HEK293 (cell line): Measurements from ENCODE around the gene MRPL44.

Experiments
- CTCF ChIA-PET: fragments of 350-600 bp; formaldehyde crosslinking; extraction: SDS; loops from one replicate; lab custom pipeline; 2021; ENCODE audit warnings: antibody characterized with exemption; lab: Yijun Ruan, JAX
- POLR2A ChIA-PET: fragments of 300-600 bp; formaldehyde crosslinking; extraction: SDS; loops from one replicate; lab custom pipeline; 2020; ENCODE audit warnings: antibody characterized with exemption, inconsistent platforms; lab: Yijun Ruan, JAX
- H3K27ac ChIP-seq: fragments of 200-500 bp; sonication (Bioruptor generic); 2 replicates; pipeline ENCODE4 v1.5.1; 2014; ENCODE audit warnings: low read depth, low read length, control low read depth, inconsistent platforms; ENCODE audit errors: extremely low read depth
- H3K36me3 ChIP-seq, 2 experiments: fragments of 200-500 bp in 1 of 2; sonication (Bioruptor generic) in 1 of 2; 1 replicate in 1 of 2; 2 replicates in 1 of 2; pipeline ENCODE4 v1.5.1; 2014 to 2017; ENCODE audit warnings: inconsistent platforms in 2 of 2, low read length in 2 of 2; ENCODE audit not compliant: control insufficient read depth in 2 of 2, insufficient read depth in 1 of 2
- H3K4me1 ChIP-seq: fragments of 200-500 bp; sonication (Bioruptor generic); 2 replicates; pipeline ENCODE4 v1.5.1; 2014; ENCODE audit warnings: mild to moderate bottlenecking, low read length, inconsistent platforms; ENCODE audit not compliant: control insufficient read depth, insufficient read depth
- H3K4me3 ChIP-seq: 2 replicates; pipeline ENCODE4 v1.5.1; 2011; ENCODE audit warnings: low read depth, mild to moderate bottlenecking, control low read depth, low read length, moderate library complexity
- H3K9me3 ChIP-seq: fragments of 200-500 bp; sonication (Bioruptor generic); 2 replicates; pipeline ENCODE4 v1.5.1; 2014; ENCODE audit warnings: low read depth, low read length, inconsistent platforms; ENCODE audit not compliant: control insufficient read depth, insufficient read depth
- GLIS2 ChIP-seq: fragments of 450-650 bp; formaldehyde crosslinking; IDR thresholded peaks from 2 replicates; pipeline ENCODE4 v1.5.1; 2016; ENCODE audit warnings: missing biosample characterization, missing genetic modification characterization
- IKZF3 ChIP-seq: fragments of 450-650 bp; IDR thresholded peaks from 2 replicates; pipeline ENCODE4 v1.5.0; 2018; ENCODE audit warnings: missing biosample characterization, mild to moderate bottlenecking, missing genetic modification characterization, moderate library complexity
- KLF16 ChIP-seq: fragments of 450-650 bp; formaldehyde crosslinking; IDR thresholded peaks from 2 replicates; pipeline ENCODE4 v1.5.1; 2017; ENCODE audit warnings: missing biosample characterization, missing genetic modification characterization
- OVOL3 ChIP-seq: fragments of 450-650 bp; formaldehyde crosslinking; IDR thresholded peaks from 2 replicates; pipeline ENCODE4 v1.5.1; 2016; ENCODE audit warnings: missing biosample characterization, missing genetic modification characterization
- SP7 ChIP-seq: fragments of 450-650 bp; formaldehyde crosslinking; IDR thresholded peaks from 2 replicates; pipeline ENCODE4 v1.5.1; 2016; ENCODE audit warnings: missing biosample characterization, missing genetic modification characterization
- ZBTB7A ChIP-seq: fragments of 450-650 bp; formaldehyde crosslinking; IDR thresholded peaks from 2 replicates; pipeline ENCODE4 v1.5.1; 2016; ENCODE audit warnings: low read depth, missing biosample characterization, missing genetic modification characterization
- ZFP37 ChIP-seq: fragments of 450-650 bp; formaldehyde crosslinking; IDR thresholded peaks from 2 replicates; pipeline ENCODE4 v1.5.1; 2016; ENCODE audit warnings: missing biosample characterization, missing genetic modification characterization
- ZNF112 ChIP-seq: fragments of 450-650 bp; formaldehyde crosslinking; IDR thresholded peaks from 2 replicates; pipeline ENCODE4 v1.5.0; 2017; ENCODE audit warnings: missing biosample characterization, missing genetic modification characterization
- ZNF132 ChIP-seq: fragments of 450-650 bp; formaldehyde crosslinking; IDR thresholded peaks from 2 replicates; pipeline ENCODE4 v1.5.1; 2017; ENCODE audit warnings: missing biosample characterization, missing genetic modification characterization, borderline replicate concordance
- ZNF169 ChIP-seq: fragments of 450-650 bp; formaldehyde crosslinking; IDR thresholded peaks from 2 replicates; pipeline ENCODE4 v1.5.1; 2016; ENCODE audit warnings: missing biosample characterization, missing genetic modification characterization
- ZNF19 ChIP-seq: fragments of 450-650 bp; formaldehyde crosslinking; IDR thresholded peaks from 2 replicates; pipeline ENCODE4; 2016; ENCODE audit warnings: missing biosample characterization, missing genetic modification characterization, low read depth
- ZNF26 ChIP-seq: fragments of 450-650 bp; formaldehyde crosslinking; IDR thresholded peaks from 2 replicates; pipeline ENCODE4 v1.5.1; 2016; ENCODE audit warnings: missing biosample characterization, missing genetic modification characterization
- ZNF350 ChIP-seq: fragments of 450-650 bp; formaldehyde crosslinking; IDR thresholded peaks from 2 replicates; pipeline ENCODE4 v1.5.0; 2017; ENCODE audit warnings: missing biosample characterization, mild to moderate bottlenecking, missing genetic modification characterization
- ZNF473 ChIP-seq: fragments of 450-650 bp; formaldehyde crosslinking; IDR thresholded peaks from 2 replicates; pipeline ENCODE4 v1.5.1; 2017; ENCODE audit warnings: missing biosample characterization, missing genetic modification characterization
- ZNF571 ChIP-seq: fragments of 450-650 bp; formaldehyde crosslinking; IDR thresholded peaks from 2 replicates; pipeline ENCODE4 v1.5.0; 2017; ENCODE audit warnings: missing biosample characterization, missing genetic modification characterization
- ZNF658 ChIP-seq: fragments of 450-650 bp; formaldehyde crosslinking; IDR thresholded peaks from 2 replicates; pipeline ENCODE4; 2016; ENCODE audit warnings: missing biosample characterization, missing genetic modification characterization
- ZNF692 ChIP-seq: fragments of 450-650 bp; formaldehyde crosslinking; IDR thresholded peaks from 2 replicates; pipeline ENCODE4 v1.5.1; 2016; ENCODE audit warnings: missing biosample characterization, missing genetic modification characterization
- ZNF707 ChIP-seq: fragments of 450-650 bp; formaldehyde crosslinking; IDR thresholded peaks from 2 replicates; pipeline ENCODE4 v1.5.1; 2016; ENCODE audit warnings: missing biosample characterization, missing genetic modification characterization
- ZNF747 ChIP-seq: fragments of 450-650 bp; formaldehyde crosslinking; IDR thresholded peaks from 2 replicates; pipeline ENCODE4 v1.5.1; 2016; ENCODE audit warnings: missing biosample characterization, missing genetic modification characterization
- ZNF837 ChIP-seq: fragments of 450-650 bp; formaldehyde crosslinking; IDR thresholded peaks from 2 replicates; pipeline ENCODE4 v1.5.1; 2016; ENCODE audit warnings: missing biosample characterization, missing genetic modification characterization
- TF ChIP-seq, protein P1 (sequence below): fragments of 450-650 bp; formaldehyde crosslinking; conservative IDR thresholded peaks from 2 replicates; pipeline ENCODE4 v1.5.1; 2016; ENCODE audit warnings: low read depth, missing biosample characterization, missing genetic modification characterization

Gene MRPL44

DNA sequence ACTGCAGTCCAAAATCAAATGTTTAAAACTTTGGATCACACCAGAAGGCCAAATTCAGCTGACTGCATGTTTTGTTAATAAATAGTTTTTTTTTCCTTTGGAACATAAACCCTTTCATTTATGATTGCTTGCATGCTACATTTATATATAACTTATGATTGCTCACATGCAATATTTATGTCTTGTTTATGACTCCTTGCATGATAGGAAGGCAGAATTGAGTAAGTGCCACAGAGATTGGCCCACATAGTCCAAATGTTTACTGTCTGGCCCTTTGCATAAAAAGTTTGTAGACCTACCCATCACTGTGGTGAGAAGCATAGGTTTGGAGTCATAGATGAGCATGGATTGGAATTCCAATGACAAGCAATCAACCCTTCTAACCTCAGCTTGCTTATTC, 42.9 kb upstream of the MRPL44 start:
- H3K4me1 ChIP-seq, result no peaks in the 10 kb centered on the region; the same call in 1 of the 2 replicates
- no peak for TF ChIP-seq SP7
- no peak for TF ChIP-seq ZNF707 (tag by site-specific recombination)
- TF ChIP-seq ZNF350 (tag by site-specific recombination), result no peak
- TF ChIP-seq IKZF3, result no peak
- TF ChIP-seq ZNF26 (tag by site-specific recombination), result no peak
- no peak for TF ChIP-seq ZNF837
- TF ChIP-seq OVOL3 (tag by site-specific recombination), result no peak
- ChIA-PET CTCF (no interaction called here), POLR2A (no interaction called here)
- no peak overlapping the region for H3K27ac ChIP-seq
- H3K36me3 ChIP-seq, result peaks cover 8 to 28% of the 10 kb centered on the region in 2 experiments; a peak in 2 of 3 replicates
- no peaks in the 10 kb centered on the region for H3K9me3 ChIP-seq
- no peak overlapping the region for H3K4me3 ChIP-seq

- H3K4me1 ChIP-seq, result no peaks in the 10 kb centered on the region; the same call in 1 of the 2 replicates
- H3K9me3 ChIP-seq, result no peaks in the 10 kb centered on the region
- no peak overlapping the region for H3K27ac ChIP-seq
- CTCF ChIA-PET, result no interaction called here
- H3K4me3 ChIP-seq, result no peak overlapping the region
- peaks cover 8 to 28% of the 10 kb centered on the region in 2 experiments; a peak in 2 of 3 replicates for H3K36me3 ChIP-seq
- TF ChIP-seq KLF16 (tag by site-specific recombination) (no peak), ZBTB7A (tag by site-specific recombination) (no peak), ZFP37 (no peak), ZNF747 (tag by site-specific recombination) (no peak)
- POLR2A ChIA-PET, result no interaction called here
These were observed 42.2 kb upstream of the MRPL44 start for GRCh38 chr2:223915071-223915470.

GRCh38 chr2:223916181-223916920, 40.9 kb upstream of the MRPL44 start:
- TF ChIP-seq ZNF473 (tag by site-specific recombination), result no peak
- CTCF ChIA-PET, result interaction anchor here (0.6 kb wide), 1 partner anchor 589 kb away, joined by 3 read pairs; no protein-coding TSS in a partner anchor

GRCh38 chr2:223918671-223919134, 38.6 kb upstream of the MRPL44 start:
- H3K36me3 ChIP-seq, result peaks cover 0 to 27% of the 10 kb centered on the region in 2 experiments; a peak in 2 of 3 replicates
- ChIA-PET POLR2A (no interaction called here), CTCF (no interaction called here)
- H3K9me3 ChIP-seq, result no peaks in the 10 kb centered on the region
- H3K27ac ChIP-seq, result no peak overlapping the region
- H3K4me3 ChIP-seq, result no peak overlapping the region
- H3K4me1 ChIP-seq, result no peaks in the 10 kb centered on the region
- TF ChIP-seq ZNF169 (tag by site-specific recombination), result no peak
- TF ChIP-seq ZNF571, result no peak
- no peak for TF ChIP-seq ZNF132 (tag by site-specific recombination)
- TF ChIP-seq ZNF692 (tag by site-specific recombination), result no peak
- TF ChIP-seq GLIS2 (tag by site-specific recombination), result no peak
- TF ChIP-seq ZNF112 (tag by site-specific recombination), result no peak
- TF ChIP-seq ZNF658 (tag by site-specific recombination), result no peak
- TF ChIP-seq IKZF3, result no peak
- TF ChIP-seq, protein P1, sequence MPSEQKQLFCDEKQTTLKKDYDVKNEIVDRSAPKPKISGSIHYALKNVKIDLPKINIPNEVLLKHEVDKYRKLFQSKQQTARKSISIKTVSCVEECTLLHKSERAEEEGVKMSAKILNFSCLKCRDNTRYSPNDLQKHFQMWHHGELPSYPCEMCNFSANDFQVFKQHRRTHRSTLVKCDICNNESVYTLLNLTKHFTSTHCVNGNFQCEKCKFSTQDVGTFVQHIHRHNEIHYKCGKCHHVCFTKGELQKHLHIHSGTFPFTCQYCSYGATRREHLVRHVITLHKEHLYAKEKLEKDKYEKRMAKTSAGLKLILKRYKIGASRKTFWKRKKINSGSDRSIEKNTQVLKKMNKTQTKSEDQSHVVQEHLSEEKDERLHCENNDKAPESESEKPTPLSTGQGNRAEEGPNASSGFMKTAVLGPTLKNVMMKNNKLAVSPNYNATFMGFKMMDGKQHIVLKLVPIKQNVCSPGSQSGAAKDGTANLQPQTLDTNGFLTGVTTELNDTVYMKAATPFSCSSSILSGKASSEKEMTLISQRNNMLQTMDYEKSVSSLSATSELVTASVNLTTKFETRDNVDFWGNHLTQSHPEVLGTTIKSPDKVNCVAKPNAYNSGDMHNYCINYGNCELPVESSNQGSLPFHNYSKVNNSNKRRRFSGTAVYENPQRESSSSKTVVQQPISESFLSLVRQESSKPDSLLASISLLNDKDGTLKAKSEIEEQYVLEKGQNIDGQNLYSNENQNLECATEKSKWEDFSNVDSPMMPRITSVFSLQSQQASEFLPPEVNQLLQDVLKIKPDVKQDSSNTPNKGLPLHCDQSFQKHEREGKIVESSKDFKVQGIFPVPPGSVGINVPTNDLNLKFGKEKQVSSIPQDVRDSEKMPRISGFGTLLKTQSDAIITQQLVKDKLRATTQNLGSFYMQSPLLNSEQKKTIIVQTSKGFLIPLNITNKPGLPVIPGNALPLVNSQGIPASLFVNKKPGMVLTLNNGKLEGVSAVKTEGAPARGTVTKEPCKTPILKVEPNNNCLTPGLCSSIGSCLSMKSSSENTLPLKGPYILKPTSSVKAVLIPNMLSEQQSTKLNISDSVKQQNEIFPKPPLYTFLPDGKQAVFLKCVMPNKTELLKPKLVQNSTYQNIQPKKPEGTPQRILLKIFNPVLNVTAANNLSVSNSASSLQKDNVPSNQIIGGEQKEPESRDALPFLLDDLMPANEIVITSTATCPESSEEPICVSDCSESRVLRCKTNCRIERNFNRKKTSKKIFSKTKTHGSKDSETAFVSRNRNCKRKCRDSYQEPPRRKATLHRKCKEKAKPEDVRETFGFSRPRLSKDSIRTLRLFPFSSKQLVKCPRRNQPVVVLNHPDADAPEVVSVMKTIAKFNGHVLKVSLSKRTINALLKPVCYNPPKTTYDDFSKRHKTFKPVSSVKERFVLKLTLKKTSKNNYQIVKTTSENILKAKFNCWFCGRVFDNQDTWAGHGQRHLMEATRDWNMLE, result no peak
- TF ChIP-seq ZNF19, result no peak

More at GRCh38 chr2:223916181-223916920, 40.9 kb upstream of the MRPL44 start:
- Histone ChIP-seq H3K4me1 (no peaks in the 10 kb centered on the region), H3K36me3 (peaks cover 8 to 28% of the 10 kb centered on the region in 2 experiments; a peak in 2 of 3 replicates), H3K9me3 (no peaks in the 10 kb centered on the region), H3K27ac (no peak overlapping the region), H3K4me3 (no peak overlapping the region)
- POLR2A ChIA-PET, result no interaction called here
